Cardiac fibroblast (primary cell): Measurements from ENCODE around the gene ABCF2.

Experiments
- DNase-seq, 2 donors: peaks; one replicate each; pipeline versions ENCODE4 v3.0.0 to v3.0.0-alpha.2; 2010; ENCODE audit warnings: low read depth in 2 of 2
- H3K4me3 ChIP-seq, 2 donors: replicated peaks in 1 of 2; 1 replicate in 1 of 2; 2 replicates in 1 of 2; pipeline ENCODE4 v1.5.1; 2011; ENCODE audit warnings: low read depth in 2 of 2, low read length in 2 of 2, mild to moderate bottlenecking in 2 of 2, moderate library complexity in 1 of 2
- CTCF ChIP-seq: IDR thresholded peaks from one replicate; pipeline ENCODE4 v1.5.1; 2011; ENCODE audit warnings: low read depth, mild to moderate bottlenecking, low read length, inconsistent platforms

ABCF2 gene

GRCh38 chr7:151188252-151188542 is 38.8 kb downstream of the ABCF2 start:
- DNase-seq, result no peak
- no peak overlapping the region for H3K4me3 ChIP-seq
- no peak for TF ChIP-seq CTCF

GRCh38 chr7:151187409-151188251 is 39.4 kb downstream of the ABCF2 start:
- no peak for TF ChIP-seq CTCF
- H3K4me3 ChIP-seq, result no peak overlapping the region
- DNase-seq, result no peak

GRCh38 chr7:151186640-151187408 is 40.2 kb downstream of the ABCF2 start, which contains the start of gene ASB10:
Gene ASB10 (minus strand): TSS chr7:151187250. CDS start chr7:151187130, 120 bp downstream.
- TF ChIP-seq CTCF, result no peak
- no peak for DNase-seq
- H3K4me3 ChIP-seq, result no peak within 1 kb of the TSS

GRCh38 chr7:151185762-151186639 is 41.0 kb downstream of the ABCF2 start:
- no peak for TF ChIP-seq CTCF
- DNase-seq, result no peak
- H3K4me3 ChIP-seq, result no peak overlapping the region

- no peak overlapping the region for H3K4me3 ChIP-seq
- TF ChIP-seq CTCF, result no peak
- DNase-seq, result no peak
Measured at GRCh38 chr7:151181011-151181431, 46.0 kb downstream of the ABCF2 start.

- no peak overlapping the region for H3K4me3 ChIP-seq
- no peak for TF ChIP-seq CTCF
- DNase-seq, result no peak
Measured at GRCh38 chr7:151179946-151180345, 47.1 kb downstream of the ABCF2 start.
